Measurements from ENCODE around the gene TOR1B.

TOR1B gene

GRCh38 chr9:129815278-129815677, 12.3 kb downstream of the TOR1B start:
- DNase-seq: no peak

GRCh38 chr9:129816501-129817435, 13.8 kb downstream of the TOR1B start:
- no peak for DNase-seq

GRCh38 chr9:129822898-129823541, 20.0 kb downstream of the TOR1B start:
- no peak for DNase-seq

- no peak for DNase-seq
These were observed 20.6 kb downstream of the TOR1B start for GRCh38 chr9:129823542-129823934.

GRCh38 chr9:129823935-129824601, 21.1 kb downstream of the TOR1B start, which contains the start of gene TOR1A:
TSS of gene TOR1A (minus strand) at chr9:129824136. CDS start at chr9:129824085, 51 bp downstream.
- peak; percentile 94 for DNase-seq

GRCh38 chr9:129826344-129826743, 23.4 kb downstream of the TOR1B start:
- no peak for DNase-seq

GRCh38 chr9:129826759-129827158, 23.8 kb downstream of the TOR1B start:
- no peak for DNase-seq

- no peak for DNase-seq
These were observed 25.1 kb downstream of the TOR1B start for GRCh38 chr9:129828051-129828450.

- DNase-seq: no peak
These were observed 26.0 kb downstream of the TOR1B start for GRCh38 chr9:129828969-129829368.

- no peak for DNase-seq
These were observed 30.0 kb downstream of the TOR1B start for GRCh38 chr9:129832982-129833381.

GRCh38 chr9:129834489-129835127, 31.6 kb downstream of the TOR1B start:
- DNase-seq: peak; percentile 41

- peak; percentile 96 for DNase-seq
These were observed 32.3 kb downstream of the TOR1B start, which contains the start of the genes C9orf78 and USP20 for GRCh38 chr9:129835128-129835859. TSS of gene C9orf78 (minus strand) at chr9:129835275. CDS start at chr9:129835221, 54 bp downstream. TSS of gene USP20 (plus strand) at chr9:129835458. CDS start at chr9:129852556, 17,098 bp downstream.

- DNase-seq: no peak
These were observed 32.9 kb downstream of the TOR1B start for GRCh38 chr9:129835860-129836223.

- DNase-seq: peak; percentile 44
These were observed 33.5 kb downstream of the TOR1B start for GRCh38 chr9:129836311-129837007.

- peak; percentile 73 for DNase-seq
These were observed 35.8 kb downstream of the TOR1B start for GRCh38 chr9:129838707-129839259.

- peak; percentile 13 for DNase-seq
These were observed 36.5 kb downstream of the TOR1B start for GRCh38 chr9:129839324-129840023.

GRCh38 chr9:129840034-129840433, 37.0 kb downstream of the TOR1B start:
- no peak for DNase-seq

GRCh38 chr9:129841071-129841470, 38.1 kb downstream of the TOR1B start:
- DNase-seq: no peak

- no peak for DNase-seq
These were observed 42.4 kb downstream of the TOR1B start for GRCh38 chr9:129845373-129845772.

GRCh38 chr9:129848712-129849441, 45.9 kb downstream of the TOR1B start:
- DNase-seq: no peak

All from stimulated activated CD4-positive, alpha-beta T cell treated with anti-CD3 and anti-CD28 coated beads, Interleukin-1b, Interleukin-23, amount 100 ng/mL, for 48 hours (primary cell).